MCF 10A (cell line): ENCODE results near the gene APRT. TPM values are rescaled to one million over a fixed set of nuclear protein-coding genes. Genes with fewer than 3 reads are reported as not detected.

Experiments used
- BruUV-seq: library from RNA; stranded (reverse); fragments of 400-500 nt; replicated peaks from 2 replicates; lab custom pipeline; 2021; lab: Mats Ljungman, UMichigan
- CTCF ChIA-PET: fragments of 300-600 bp; sonication (Branson Sonifier 250); formaldehyde crosslinking; extraction: SDS; loops from one replicate; lab custom pipeline; 2021; ENCODE audit warnings: antibody characterized with exemption, inconsistent platforms; lab: Yijun Ruan, JAX
- POLR2A ChIA-PET: fragments of 300-600, 350-650 bp; sonication (Branson Sonifier 250); formaldehyde crosslinking; extraction: SDS; loops from one replicate; lab custom pipeline; 2020; ENCODE audit warnings: antibody characterized with exemption, inconsistent platforms; lab: Yijun Ruan, JAX
- DNase-seq: peaks from one replicate; pipeline ENCODE4 v3.0.0-alpha.2; 2018; ENCODE audit not compliant: unreplicated experiment
- H3K27ac Mint-ChIP-seq: one replicate; pipeline ENCODE4 v1.8.0; 2022; ENCODE audit warnings: mild to moderate bottlenecking, low read depth, mixed read lengths; ENCODE audit not compliant: unreplicated experiment
- H3K27me3 Mint-ChIP-seq: one replicate; pipeline ENCODE4 v1.8.0; 2022; ENCODE audit warnings: mixed read lengths; ENCODE audit not compliant: insufficient read depth, unreplicated experiment
- H3K36me3 Mint-ChIP-seq: one replicate; pipeline ENCODE4 v1.8.0; 2022; ENCODE audit warnings: mild to moderate bottlenecking, moderate library complexity, mixed read lengths; ENCODE audit not compliant: insufficient read depth, unreplicated experiment
- H3K4me1 Mint-ChIP-seq: one replicate; pipeline ENCODE4 v1.8.0; 2022; ENCODE audit warnings: mixed read lengths; ENCODE audit not compliant: insufficient read depth, unreplicated experiment
- H3K4me3 Mint-ChIP-seq: one replicate; pipeline ENCODE4 v1.8.0; 2022; ENCODE audit warnings: mild to moderate bottlenecking, moderate library complexity, mixed read lengths; ENCODE audit not compliant: unreplicated experiment
- H3K9me3 Mint-ChIP-seq: one replicate; pipeline ENCODE4 v1.8.0; 2022; ENCODE audit warnings: mixed read lengths; ENCODE audit not compliant: unreplicated experiment
- CTCF ChIP-seq: fragments of 200-600 bp; IDR thresholded peaks from one replicate; pipeline ENCODE4 v1.8.0; 2022; ENCODE audit warnings: antibody characterized with exemption, mild to moderate bottlenecking; ENCODE audit not compliant: unreplicated experiment
- intact Hi-C: fragments of 100-400 bp; cut with micrococcal nuclease; formaldehyde crosslinking; loops from 2 replicates; pipeline ENCODE4 v1.14.1; 2022
- total RNA-seq: library from RNA; stranded (reverse); gene quantifications from 2 replicates; pipeline ENCODE4 v1.2.3, GENCODE V29; 2022

The APRT gene
- total RNA-seq, 1 experiment from 2014 or later = 248 TPM

DNA sequence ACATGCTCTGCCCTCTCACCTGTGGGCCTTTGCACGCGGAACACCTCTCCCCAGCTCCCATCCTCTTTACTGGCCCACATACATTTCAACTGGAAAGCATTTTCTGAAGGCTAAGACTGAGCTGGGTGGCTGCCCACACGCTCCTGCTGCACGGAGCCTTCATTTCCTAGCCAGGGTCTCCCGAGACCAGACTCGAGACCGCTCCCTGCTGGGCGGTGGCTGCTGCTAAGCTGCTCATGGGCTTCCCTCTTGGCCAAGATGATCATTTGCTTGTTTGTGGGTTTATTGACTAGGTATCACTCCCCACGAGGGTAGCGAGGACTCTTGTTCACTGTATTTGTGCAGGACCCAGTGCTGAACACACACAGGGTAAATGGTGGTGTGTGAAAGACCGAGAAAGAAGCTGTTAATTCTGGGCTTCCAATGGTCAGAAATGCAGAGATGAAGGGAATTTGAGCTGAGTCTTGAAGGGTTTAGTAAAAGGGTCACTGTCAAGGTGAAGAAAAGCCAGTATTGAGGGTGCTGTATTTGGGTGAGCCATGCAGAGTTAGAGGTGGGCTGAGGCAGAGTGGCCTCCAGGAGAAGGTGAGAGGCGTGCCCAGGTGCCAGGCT, 46.1 kb upstream of the APRT start:
- intact Hi-C loops = loop anchor here (1.0 kb wide), 1 partner anchor 46 kb away; no protein-coding TSS in a partner anchor
- H3K4me1 Mint-ChIP-seq = peaks cover 18% of the 10 kb centered on the region
- peaks cover 13% of the 10 kb centered on the region for H3K36me3 Mint-ChIP-seq
- H3K9me3 Mint-ChIP-seq = no peaks in the 10 kb centered on the region
- TSS peak; percentile 32 for BruUV-seq
- no peaks in the 10 kb centered on the region for H3K27me3 Mint-ChIP-seq
- peak; percentile 67 for DNase-seq
- peak overlapping the region; percentile 49 for H3K27ac Mint-ChIP-seq
- TF ChIP-seq CTCF = peak; percentile 72
- peak overlapping the region; percentile 83 for H3K4me3 Mint-ChIP-seq
- CTCF ChIA-PET = interaction anchor here (0.6 to 5.1 kb wide), 19 partner anchors 8 to 1392 kb away, joined by 3 to 47 read pairs (median 4); partner anchors contain the start of genes APRT and MVD
- POLR2A ChIA-PET = interaction anchor here (0.5 to 3.8 kb wide), 16 partner anchors 19 to 907 kb away, joined by 3 to 42 read pairs (median 5); partner anchors contain the start of genes ACSF3, APRT, BANP and PIEZO1

DNA sequence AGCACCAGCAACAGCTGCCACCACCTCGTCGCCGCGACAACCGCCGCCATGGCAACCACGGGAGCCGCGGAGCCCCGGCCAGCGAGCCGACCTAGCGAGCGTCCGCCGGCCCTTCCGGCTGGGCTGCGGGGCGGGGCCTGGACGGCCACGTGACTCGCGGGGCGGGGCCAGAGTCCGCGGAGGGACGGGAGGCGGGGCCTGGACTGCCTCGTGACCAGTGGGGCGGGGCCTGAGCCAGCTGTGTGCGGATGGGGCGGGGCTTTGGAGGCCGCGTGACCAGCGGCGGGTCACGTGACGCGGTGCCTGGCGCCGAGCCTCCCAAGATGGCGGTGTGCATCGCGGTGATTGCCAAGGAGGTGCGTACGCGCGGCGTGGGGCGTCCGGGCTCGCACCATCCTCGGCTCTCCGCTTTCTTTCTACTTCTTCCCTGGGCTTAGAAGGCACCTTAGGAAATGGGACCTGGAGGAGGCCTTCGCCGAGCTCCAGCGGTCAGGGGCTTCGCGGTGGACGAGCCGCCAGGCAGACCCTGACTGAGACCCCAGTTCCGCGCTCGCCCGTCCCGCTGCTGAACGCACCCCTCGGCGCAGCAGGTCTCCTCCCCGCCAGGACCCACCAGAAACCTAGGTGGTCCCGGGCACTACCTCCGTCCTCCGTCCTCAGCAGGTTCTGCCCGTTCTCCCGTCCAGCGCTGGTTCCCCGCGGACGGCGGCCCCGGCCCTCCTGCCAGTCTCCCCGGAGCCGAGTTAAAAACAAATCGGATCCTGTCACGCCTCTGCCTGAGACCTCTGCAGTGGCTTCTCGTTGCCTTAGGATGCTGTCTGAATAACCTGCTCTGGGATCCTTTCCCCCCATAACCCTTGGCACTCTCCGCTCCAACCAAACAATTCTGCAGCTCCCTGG, 45.4 kb upstream of the APRT start, which contains the start of the genes GALNS and TRAPPC2L:
GALNS (minus strand) TSS at position 120 of the 900 bp plus-strand sequence; CDS start at position 50, 70 bp downstream.
TRAPPC2L (plus strand) TSS at position 300 of the 900 bp plus-strand sequence; CDS start at position 324, 24 bp downstream.
- H3K36me3 Mint-ChIP-seq = peaks cover 15% of the 10 kb centered on the region
- no peaks in the 10 kb centered on the region for H3K9me3 Mint-ChIP-seq
- intact Hi-C loops = loop anchor here (1.0 kb wide), 1 partner anchor 45 kb away; no protein-coding TSS in a partner anchor
- peak within 1 kb of the TSS; percentile 49 for H3K27ac Mint-ChIP-seq
- no peak for TF ChIP-seq CTCF
- H3K4me3 Mint-ChIP-seq = peak within 1 kb of the TSS; percentile 83
- CTCF ChIA-PET = interaction anchor here (0.5 to 5.1 kb wide), 15 partner anchors 8 to 625 kb away, joined by 3 to 47 read pairs (median 4); partner anchors contain the start of gene APRT
- POLR2A ChIA-PET = interaction anchor here (0.6 to 3.8 kb wide), 21 partner anchors 11 to 906 kb away, joined by 3 to 42 read pairs (median 5); partner anchors contain the start of genes ACSF3, APRT, BANP and CTU2
- no peaks in the 10 kb centered on the region for H3K27me3 Mint-ChIP-seq
- H3K4me1 Mint-ChIP-seq = peaks cover 18% of the 10 kb centered on the region
- peak; percentile 94 for DNase-seq
- no TSS peak for BruUV-seq

DNA sequence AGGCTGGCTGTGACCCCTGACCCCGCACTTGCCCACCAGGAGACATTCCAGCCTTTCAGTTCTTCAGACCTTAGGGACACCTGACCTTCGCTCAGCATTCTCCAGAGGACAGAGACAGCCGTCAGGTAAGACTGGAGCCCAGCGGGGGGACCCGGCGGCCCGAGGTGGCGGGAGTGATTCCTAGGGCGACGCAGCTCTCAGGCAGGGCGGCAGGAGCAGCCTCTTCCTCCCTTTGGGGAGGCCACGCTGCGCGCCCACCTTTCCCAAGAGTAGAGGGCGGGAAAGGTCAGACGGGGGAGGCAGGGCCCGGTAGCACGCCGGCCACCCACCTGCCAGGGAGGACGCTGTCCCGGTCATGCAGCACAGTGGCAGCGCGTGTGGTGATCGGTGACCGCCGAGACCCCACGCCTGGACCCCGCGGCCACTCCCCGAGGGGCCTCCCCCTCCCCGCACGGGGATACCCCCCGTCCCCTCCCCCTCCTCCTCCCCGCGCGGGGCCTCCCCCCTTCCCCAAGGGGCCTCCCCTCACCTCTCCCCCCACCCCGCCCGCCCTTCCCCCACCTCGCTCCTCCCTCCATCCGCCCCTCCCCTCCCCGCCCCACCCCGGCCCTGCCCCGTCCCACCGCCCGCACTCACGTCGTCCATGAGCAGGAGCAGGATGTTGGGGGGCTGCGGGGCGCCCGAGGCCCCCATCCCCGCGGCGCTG, 44.5 kb upstream of the APRT start:
- Mint-ChIP-seq H3K27me3 (no peaks in the 10 kb centered on the region), H3K27ac (no peak overlapping the region), H3K4me1 (peaks cover 18% of the 10 kb centered on the region), H3K9me3 (no peaks in the 10 kb centered on the region), H3K4me3 (peak overlapping the region; percentile 83), H3K36me3 (peaks cover 11% of the 10 kb centered on the region)
- DNase-seq = no peak
- no peak for TF ChIP-seq CTCF
- ChIA-PET POLR2A (interaction anchor here (0.9 to 3.8 kb wide), 10 partner anchors 10 to 905 kb away, joined by 3 to 42 read pairs (median 4); partner anchors contain the start of genes APRT, BANP, CTU2 and RNF166), CTCF (interaction anchor here (0.5 to 5.1 kb wide), 6 partner anchors 37 to 626 kb away, joined by 3 to 47 read pairs (median 5); partner anchors contain the start of gene APRT)
- intact Hi-C loops = no loop called here
- no TSS peak for BruUV-seq
